ENCODE results near the gene TSSK6.

The TSSK6 gene

DNA sequence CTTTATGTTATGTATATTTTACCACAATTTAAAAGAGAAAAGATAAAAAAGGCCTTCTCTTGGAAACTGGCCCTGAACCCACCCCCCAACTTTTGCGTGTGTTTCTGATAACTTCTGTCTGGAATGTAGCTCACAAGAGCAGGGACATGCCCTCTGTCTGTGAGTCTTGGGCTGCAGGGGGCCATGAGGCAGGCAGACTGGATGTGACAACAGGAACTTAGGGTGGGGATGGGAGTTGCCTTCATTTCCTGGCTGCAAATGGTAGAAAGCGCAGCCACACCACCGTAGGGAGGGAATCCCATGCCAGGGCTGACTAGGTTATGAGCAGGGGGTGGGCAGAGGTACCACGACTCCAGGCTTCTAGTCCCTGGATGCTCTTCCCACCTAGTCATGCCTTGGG is 44.6 kb upstream of the TSSK6 start:
- no peak for TF ChIP-seq RAD21 (IDR thresholded peaks at IDR 0.05; ENCODE audit: low read depth)
- no peak for TF ChIP-seq FOXM1 (IDR thresholded peaks at IDR 0.05; ENCODE audit: borderline replicate concordance, low read depth)
- no peak for TF ChIP-seq ZBTB7A (IDR thresholded peaks at IDR 0.05; ENCODE audit: low read depth)
- TF ChIP-seq EP300 (IDR thresholded peaks at IDR 0.05; ENCODE audit: borderline replicate concordance), result no peak
- TF ChIP-seq YY1 (IDR thresholded peaks at IDR 0.05; ENCODE audit: low read depth), result no peak

DNA sequence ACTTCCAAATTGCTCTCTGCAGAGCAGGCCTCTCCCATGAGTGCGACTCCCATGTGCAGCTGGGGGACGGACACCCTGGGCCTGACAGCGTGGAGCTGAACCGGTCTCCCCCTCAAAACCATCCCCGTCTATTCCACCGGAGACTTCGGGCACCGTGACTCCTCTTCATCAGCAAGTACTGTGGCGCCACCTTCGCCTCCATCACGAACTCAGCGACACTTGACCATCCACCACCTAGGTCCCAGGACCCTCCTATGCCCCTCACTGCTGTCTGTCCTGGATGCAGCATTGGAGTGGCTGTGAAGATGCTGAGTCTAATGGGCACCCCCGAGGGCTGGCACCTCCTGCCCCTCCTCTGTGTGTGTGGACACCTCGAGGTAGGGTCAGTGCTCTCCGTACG is 43.3 kb upstream of the TSSK6 start:
- no peak for TF ChIP-seq FOXM1 (IDR thresholded peaks at IDR 0.05; ENCODE audit: borderline replicate concordance, low read depth)
- TF ChIP-seq CREB1 (IDR thresholded peaks at IDR 0.05; ENCODE audit: low read depth), result no peak
- TF ChIP-seq, protein P1, sequence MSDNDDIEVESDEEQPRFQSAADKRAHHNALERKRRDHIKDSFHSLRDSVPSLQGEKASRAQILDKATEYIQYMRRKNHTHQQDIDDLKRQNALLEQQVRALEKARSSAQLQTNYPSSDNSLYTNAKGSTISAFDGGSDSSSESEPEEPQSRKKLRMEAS (IDR thresholded peaks at IDR 0.05), result no peak
- TF ChIP-seq TAF1 (IDR thresholded peaks at IDR 0.05; ENCODE audit: low read depth), result no peak
- TF ChIP-seq EGR1 (IDR thresholded peaks at IDR 0.05), result no peak
- no peak for TF ChIP-seq YY1 (IDR thresholded peaks at IDR 0.05; ENCODE audit: low read depth)
- TF ChIP-seq RAD21 (IDR thresholded peaks at IDR 0.05; ENCODE audit: low read depth), result no peak
- TF ChIP-seq, protein P2, sequence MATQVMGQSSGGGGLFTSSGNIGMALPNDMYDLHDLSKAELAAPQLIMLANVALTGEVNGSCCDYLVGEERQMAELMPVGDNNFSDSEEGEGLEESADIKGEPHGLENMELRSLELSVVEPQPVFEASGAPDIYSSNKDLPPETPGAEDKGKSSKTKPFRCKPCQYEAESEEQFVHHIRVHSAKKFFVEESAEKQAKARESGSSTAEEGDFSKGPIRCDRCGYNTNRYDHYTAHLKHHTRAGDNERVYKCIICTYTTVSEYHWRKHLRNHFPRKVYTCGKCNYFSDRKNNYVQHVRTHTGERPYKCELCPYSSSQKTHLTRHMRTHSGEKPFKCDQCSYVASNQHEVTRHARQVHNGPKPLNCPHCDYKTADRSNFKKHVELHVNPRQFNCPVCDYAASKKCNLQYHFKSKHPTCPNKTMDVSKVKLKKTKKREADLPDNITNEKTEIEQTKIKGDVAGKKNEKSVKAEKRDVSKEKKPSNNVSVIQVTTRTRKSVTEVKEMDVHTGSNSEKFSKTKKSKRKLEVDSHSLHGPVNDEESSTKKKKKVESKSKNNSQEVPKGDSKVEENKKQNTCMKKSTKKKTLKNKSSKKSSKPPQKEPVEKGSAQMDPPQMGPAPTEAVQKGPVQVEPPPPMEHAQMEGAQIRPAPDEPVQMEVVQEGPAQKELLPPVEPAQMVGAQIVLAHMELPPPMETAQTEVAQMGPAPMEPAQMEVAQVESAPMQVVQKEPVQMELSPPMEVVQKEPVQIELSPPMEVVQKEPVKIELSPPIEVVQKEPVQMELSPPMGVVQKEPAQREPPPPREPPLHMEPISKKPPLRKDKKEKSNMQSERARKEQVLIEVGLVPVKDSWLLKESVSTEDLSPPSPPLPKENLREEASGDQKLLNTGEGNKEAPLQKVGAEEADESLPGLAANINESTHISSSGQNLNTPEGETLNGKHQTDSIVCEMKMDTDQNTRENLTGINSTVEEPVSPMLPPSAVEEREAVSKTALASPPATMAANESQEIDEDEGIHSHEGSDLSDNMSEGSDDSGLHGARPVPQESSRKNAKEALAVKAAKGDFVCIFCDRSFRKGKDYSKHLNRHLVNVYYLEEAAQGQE (IDR thresholded peaks at IDR 0.05; ENCODE audit: low read depth), result no peak
- TF ChIP-seq, protein P3, sequence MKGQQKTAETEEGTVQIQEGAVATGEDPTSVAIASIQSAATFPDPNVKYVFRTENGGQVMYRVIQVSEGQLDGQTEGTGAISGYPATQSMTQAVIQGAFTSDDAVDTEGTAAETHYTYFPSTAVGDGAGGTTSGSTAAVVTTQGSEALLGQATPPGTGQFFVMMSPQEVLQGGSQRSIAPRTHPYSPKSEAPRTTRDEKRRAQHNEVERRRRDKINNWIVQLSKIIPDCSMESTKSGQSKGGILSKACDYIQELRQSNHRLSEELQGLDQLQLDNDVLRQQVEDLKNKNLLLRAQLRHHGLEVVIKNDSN (IDR thresholded peaks at IDR 0.05), result no peak
- TF ChIP-seq EP300 (IDR thresholded peaks at IDR 0.05; ENCODE audit: borderline replicate concordance), result no peak
- TF ChIP-seq TEAD4 (IDR thresholded peaks at IDR 0.05), result no peak
- TF ChIP-seq CEBPB (IDR thresholded peaks at IDR 0.05), result no peak

DNA sequence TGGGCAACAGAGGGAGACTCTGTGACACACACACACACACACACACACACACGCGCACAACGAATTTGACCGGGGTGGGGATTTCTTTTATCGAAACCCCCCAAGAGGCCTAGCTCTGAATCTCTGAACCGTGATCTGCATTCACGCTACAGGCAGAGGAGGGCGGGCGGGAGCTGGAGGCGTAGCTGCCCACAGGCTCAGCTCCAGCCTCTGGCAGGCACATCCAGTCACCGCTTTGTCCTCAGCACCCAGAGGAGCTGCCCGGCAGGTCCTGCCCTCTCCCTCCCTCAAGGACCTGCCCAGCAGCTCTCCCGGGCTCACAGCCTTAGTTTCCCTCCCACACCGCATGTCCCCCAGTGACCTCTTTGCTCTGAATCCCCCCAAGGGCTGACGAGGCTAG is 42.7 kb upstream of the TSSK6 start:
- no peak for TF ChIP-seq TEAD4 (IDR thresholded peaks at IDR 0.05)
- no peak for TF ChIP-seq EGR1 (IDR thresholded peaks at IDR 0.05)
- no peak for TF ChIP-seq TCF12 (IDR thresholded peaks at IDR 0.05; ENCODE audit: low read depth)
- no peak for TF ChIP-seq CREB1 (IDR thresholded peaks at IDR 0.05; ENCODE audit: low read depth)
- no peak for TF ChIP-seq NFIC (IDR thresholded peaks at IDR 0.05)
- TF ChIP-seq ZBTB7A (IDR thresholded peaks at IDR 0.05; ENCODE audit: low read depth), result no peak
- TF ChIP-seq, protein P1 (IDR thresholded peaks at IDR 0.05), result no peak
- TF ChIP-seq, protein P3 (IDR thresholded peaks at IDR 0.05), result no peak
- TF ChIP-seq FOXM1 (IDR thresholded peaks at IDR 0.05; ENCODE audit: borderline replicate concordance, low read depth), result no peak
- TF ChIP-seq, protein P2 (IDR thresholded peaks at IDR 0.05; ENCODE audit: low read depth), result no peak

DNA sequence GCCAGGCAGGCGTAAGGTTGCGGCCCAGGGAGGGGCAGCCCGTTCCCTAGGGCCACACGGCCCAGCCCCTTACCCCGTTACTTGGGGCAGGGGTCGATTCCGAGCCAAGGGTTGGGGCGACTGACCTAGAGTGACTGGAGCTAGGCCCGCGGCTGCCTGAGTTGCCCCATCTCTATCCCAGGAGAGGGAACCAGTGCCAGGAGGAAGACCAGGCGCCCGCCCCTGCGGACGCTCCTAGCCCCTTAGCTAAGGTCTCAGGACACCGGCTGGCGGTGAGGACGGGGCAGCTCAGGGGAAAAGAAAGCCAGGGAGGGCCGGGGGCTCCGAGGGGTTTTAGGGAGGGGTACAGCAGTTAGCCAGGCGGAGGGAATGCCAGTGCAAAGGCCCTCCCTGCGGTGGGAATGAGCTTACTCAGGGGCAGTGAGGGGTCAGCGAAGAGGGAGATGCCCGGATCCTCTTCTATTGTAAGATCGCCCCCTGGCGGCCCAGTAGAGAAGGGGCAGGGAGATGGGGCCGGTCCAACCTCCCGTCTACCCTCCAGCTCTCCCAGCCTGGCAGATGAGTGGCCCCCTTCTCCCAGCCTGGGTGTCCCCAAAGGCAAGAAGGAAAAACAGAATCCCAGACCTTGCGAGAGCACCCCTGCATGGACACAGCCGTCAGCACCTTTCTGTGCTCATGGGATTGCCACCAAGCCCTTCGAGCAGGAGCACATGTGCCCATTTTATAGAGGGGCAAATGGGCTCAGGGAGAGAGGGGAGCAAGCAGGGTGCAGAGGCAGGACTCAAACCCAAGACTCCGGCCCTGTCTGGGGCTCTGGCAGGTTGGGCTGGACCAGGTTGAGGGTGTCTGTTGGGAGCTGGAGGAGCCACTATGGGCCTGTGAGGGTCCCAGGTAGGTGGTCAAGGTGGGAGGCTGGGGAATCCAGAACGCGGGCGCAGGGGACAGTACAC is 39.0 kb upstream of the TSSK6 start:
- TF ChIP-seq CREB1 (IDR thresholded peaks at IDR 0.05; ENCODE audit: low read depth) (no peak), RAD21 (IDR thresholded peaks at IDR 0.05; ENCODE audit: low read depth) (peak; percentile 65), FOXM1 (IDR thresholded peaks at IDR 0.05; ENCODE audit: borderline replicate concordance, low read depth) (no peak), TCF12 (IDR thresholded peaks at IDR 0.05; ENCODE audit: low read depth) (no peak)
- TF ChIP-seq, protein P1 (IDR thresholded peaks at IDR 0.05), result no peak

DNA sequence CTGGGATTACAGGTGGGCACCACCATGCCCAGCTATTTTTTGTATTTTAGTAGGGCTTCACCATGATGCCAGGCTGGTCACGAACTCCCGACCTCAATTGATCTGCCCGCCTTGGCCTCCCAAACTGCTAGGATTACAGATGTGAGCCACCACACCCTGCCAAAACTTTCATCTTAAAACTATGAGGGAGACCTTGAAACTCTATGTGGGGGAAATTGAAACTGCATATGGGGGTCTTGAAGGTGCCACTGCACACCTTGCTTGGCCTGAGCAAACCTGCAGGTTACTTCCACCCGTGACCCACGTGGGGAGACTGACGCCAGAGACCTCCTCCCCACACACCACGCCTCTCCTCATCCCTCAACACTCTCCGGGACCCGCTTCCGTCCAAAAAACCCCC is 38.3 kb upstream of the TSSK6 start:
- no peak for TF ChIP-seq EP300 (IDR thresholded peaks at IDR 0.05; ENCODE audit: borderline replicate concordance)
- TF ChIP-seq FOXM1 (IDR thresholded peaks at IDR 0.05; ENCODE audit: borderline replicate concordance, low read depth), result no peak
- no peak for TF ChIP-seq NFIC (IDR thresholded peaks at IDR 0.05)

DNA sequence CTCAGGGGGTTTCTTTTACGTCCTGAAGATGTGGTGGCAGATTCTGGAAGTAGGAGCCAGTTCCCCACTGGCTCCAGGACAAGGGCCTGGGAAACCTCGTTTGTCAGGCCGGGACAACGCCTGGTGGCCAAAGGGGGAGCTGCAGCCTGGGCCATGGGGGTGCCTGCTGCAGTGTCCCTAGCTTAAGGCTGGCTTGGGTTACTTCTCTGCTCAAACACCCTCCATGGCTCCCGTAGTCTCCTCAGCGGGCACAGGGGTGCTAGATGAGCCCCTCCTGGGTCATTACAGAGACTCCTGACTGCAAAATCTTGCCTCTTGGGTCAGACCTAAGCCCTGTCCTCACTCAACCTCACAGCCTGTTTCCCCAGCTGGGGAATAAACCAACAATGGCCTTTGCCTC is 37.5 kb upstream of the TSSK6 start:
- peak; percentile 44 for TF ChIP-seq RAD21 (IDR thresholded peaks at IDR 0.05; ENCODE audit: low read depth)
- no peak for TF ChIP-seq CEBPB (IDR thresholded peaks at IDR 0.05)
- TF ChIP-seq FOXM1 (IDR thresholded peaks at IDR 0.05; ENCODE audit: borderline replicate concordance, low read depth), result no peak
- TF ChIP-seq ZBTB7A (IDR thresholded peaks at IDR 0.05; ENCODE audit: low read depth), result no peak
- no peak for TF ChIP-seq NFIC (IDR thresholded peaks at IDR 0.05)
- TF ChIP-seq YY1 (IDR thresholded peaks at IDR 0.05; ENCODE audit: low read depth), result no peak
- no peak for TF ChIP-seq CREB1 (IDR thresholded peaks at IDR 0.05; ENCODE audit: low read depth)

Measured in Ishikawa (cell line).